ENCODE results near the gene RPL36A. TPM values are rescaled to one million over a fixed set of nuclear protein-coding genes. Genes with fewer than 3 reads are reported as not detected.
A peak's percentile ranks its signal among the peaks of the same experiment; 100 is the strongest.

The RPL36A gene
- total and polyA plus RNA-seq, 9 of the 15 experiments (the other 6 are each of a cell fraction or from before 2014, with no cell fraction given), result 412 to 4,539 (median 3,209) TPM

DNA sequence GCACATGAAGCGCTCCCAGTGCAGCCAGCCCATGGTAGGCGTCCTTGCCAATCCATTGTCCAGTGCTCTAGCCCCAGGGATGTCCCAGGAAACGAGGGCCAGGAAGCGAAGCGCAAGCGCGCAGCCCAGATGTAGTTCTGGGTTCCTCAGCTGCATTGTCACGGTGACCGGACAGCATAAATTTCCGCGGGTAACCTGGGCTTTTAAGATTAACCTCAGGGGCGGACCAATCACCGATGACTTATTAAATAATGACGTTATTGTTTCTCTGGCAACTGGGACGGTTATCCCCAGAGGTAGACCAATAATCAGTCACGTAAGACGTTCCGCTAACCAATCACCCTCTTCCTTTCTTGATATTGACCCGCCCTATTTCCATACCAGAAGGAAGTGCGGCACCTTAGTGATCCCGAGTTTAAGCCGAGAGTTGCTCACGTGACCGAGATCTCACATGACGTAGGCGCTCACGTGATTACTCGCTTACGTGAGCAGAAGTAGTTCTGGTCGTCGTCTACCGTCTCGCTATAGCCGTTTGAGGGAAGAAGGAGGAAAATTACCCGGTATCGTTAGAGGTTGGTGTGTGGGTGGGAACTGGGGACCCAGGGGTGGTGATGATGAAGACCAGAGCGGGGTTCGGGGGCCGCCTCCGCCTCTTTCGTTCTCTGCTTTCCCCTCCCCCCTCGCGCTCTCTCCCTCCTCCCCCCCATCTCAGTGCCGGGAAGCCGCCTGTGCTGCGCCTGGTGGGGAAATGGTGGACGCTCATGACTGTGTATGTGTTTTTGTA is 17.1 kb downstream of the RPL36A start, which contains the start of the genes GLA and HNRNPH2 (continued):
- TF ChIP-seq, protein P1, sequence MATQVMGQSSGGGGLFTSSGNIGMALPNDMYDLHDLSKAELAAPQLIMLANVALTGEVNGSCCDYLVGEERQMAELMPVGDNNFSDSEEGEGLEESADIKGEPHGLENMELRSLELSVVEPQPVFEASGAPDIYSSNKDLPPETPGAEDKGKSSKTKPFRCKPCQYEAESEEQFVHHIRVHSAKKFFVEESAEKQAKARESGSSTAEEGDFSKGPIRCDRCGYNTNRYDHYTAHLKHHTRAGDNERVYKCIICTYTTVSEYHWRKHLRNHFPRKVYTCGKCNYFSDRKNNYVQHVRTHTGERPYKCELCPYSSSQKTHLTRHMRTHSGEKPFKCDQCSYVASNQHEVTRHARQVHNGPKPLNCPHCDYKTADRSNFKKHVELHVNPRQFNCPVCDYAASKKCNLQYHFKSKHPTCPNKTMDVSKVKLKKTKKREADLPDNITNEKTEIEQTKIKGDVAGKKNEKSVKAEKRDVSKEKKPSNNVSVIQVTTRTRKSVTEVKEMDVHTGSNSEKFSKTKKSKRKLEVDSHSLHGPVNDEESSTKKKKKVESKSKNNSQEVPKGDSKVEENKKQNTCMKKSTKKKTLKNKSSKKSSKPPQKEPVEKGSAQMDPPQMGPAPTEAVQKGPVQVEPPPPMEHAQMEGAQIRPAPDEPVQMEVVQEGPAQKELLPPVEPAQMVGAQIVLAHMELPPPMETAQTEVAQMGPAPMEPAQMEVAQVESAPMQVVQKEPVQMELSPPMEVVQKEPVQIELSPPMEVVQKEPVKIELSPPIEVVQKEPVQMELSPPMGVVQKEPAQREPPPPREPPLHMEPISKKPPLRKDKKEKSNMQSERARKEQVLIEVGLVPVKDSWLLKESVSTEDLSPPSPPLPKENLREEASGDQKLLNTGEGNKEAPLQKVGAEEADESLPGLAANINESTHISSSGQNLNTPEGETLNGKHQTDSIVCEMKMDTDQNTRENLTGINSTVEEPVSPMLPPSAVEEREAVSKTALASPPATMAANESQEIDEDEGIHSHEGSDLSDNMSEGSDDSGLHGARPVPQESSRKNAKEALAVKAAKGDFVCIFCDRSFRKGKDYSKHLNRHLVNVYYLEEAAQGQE (IDR thresholded peaks at IDR 0.05; ENCODE audit: borderline replicate concordance), result peak; percentile 95
- TF ChIP-seq, protein P1 (CRISPR knock-in tag; IDR thresholded peaks at IDR 0.05; ENCODE audit: low read depth), result no peak
- peak; percentile 62 for TF ChIP-seq JUND (IDR thresholded peaks at IDR 0.05; ENCODE audit: borderline replicate concordance, low read depth, low read length)
- TF ChIP-seq JUND (tag; IDR thresholded peaks at IDR 0.05; ENCODE audit: borderline replicate concordance, low read depth, low read length), result peak; percentile 48; the same call in 2 of the 3 replicates
- TF ChIP-seq CBX3 (IDR thresholded peaks at IDR 0.05; ENCODE audit: borderline replicate concordance in 1 of 2, low read length in 2 of 2), result no peak
- peak in 2 of 3 experiments; percentile 77 to 87 for TF ChIP-seq YY1 (IDR thresholded peaks at IDR 0.05; ENCODE audit: borderline replicate concordance in 1 of 3, control insufficient read depth in 1 of 3, extremely low read depth in 1 of 3, insufficient read depth in 3 of 3, insufficient read length in 1 of 3, insufficient replicate concordance in 2 of 3, low read depth in 1 of 3, low read length in 2 of 3)
- TF ChIP-seq PHF21A (IDR thresholded peaks at IDR 0.05; ENCODE audit: borderline replicate concordance, low read depth), result no peak
- TF ChIP-seq, protein P2, sequence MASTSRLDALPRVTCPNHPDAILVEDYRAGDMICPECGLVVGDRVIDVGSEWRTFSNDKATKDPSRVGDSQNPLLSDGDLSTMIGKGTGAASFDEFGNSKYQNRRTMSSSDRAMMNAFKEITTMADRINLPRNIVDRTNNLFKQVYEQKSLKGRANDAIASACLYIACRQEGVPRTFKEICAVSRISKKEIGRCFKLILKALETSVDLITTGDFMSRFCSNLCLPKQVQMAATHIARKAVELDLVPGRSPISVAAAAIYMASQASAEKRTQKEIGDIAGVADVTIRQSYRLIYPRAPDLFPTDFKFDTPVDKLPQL (IDR thresholded peaks at IDR 0.05; ENCODE audit: extremely low read depth, insufficient read length), result no peak
- TF ChIP-seq LARP7 (IDR thresholded peaks at IDR 0.05), result no peak
- TF ChIP-seq, protein P3, sequence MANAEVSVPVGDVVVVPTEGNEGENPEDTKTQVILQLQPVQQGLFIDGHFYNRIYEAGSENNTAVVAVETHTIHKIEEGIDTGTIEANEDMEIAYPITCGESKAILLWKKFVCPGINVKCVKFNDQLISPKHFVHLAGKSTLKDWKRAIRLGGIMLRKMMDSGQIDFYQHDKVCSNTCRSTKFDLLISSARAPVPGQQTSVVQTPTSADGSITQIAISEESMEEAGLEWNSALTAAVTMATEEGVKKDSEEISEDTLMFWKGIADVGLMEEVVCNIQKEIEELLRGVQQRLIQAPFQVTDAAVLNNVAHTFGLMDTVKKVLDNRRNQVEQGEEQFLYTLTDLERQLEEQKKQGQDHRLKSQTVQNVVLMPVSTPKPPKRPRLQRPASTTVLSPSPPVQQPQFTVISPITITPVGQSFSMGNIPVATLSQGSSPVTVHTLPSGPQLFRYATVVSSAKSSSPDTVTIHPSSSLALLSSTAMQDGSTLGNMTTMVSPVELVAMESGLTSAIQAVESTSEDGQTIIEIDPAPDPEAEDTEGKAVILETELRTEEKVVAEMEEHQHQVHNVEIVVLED (CRISPR knock-in tag; IDR thresholded peaks at IDR 0.05), result peak; percentile 70
- TF ChIP-seq, protein P4, sequence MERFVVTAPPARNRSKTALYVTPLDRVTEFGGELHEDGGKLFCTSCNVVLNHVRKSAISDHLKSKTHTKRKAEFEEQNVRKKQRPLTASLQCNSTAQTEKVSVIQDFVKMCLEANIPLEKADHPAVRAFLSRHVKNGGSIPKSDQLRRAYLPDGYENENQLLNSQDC (CRISPR knock-in tag; IDR thresholded peaks at IDR 0.05), result no peak
- no peak for TF ChIP-seq KLF6 (CRISPR knock-in tag; IDR thresholded peaks at IDR 0.05; ENCODE audit: borderline replicate concordance)
- TF ChIP-seq EGR1 (conservative IDR thresholded peaks at IDR 0.05), result peak; percentile 81
- no peak for TF ChIP-seq RBBP5 (IDR thresholded peaks at IDR 0.05; ENCODE audit: borderline replicate concordance, insufficient read depth, low read length, poor library complexity, severe bottlenecking)

Measured in K562 (cell line).